Ectodermal cell (in vitro differentiated cells): ENCODE data around the gene MPPED1.

Experiments used
- H3K27ac ChIP-seq: 2 replicates; pipeline ENCODE4 v1.7.0; 2013; ENCODE audit warnings: mild to moderate bottlenecking, low read depth, low read length; ENCODE audit not compliant: insufficient read depth, poor library complexity, severe bottlenecking
- H3K27me3 ChIP-seq: 2 replicates; pipeline ENCODE4 v1.7.0; 2013; ENCODE audit warnings: mild to moderate bottlenecking, low read length; ENCODE audit not compliant: insufficient read depth, control insufficient read depth, poor library complexity, severe bottlenecking
- H3K36me3 ChIP-seq: one replicate; pipeline ENCODE4 v1.7.0; 2013; ENCODE audit warnings: low read length; ENCODE audit not compliant: control insufficient read depth, insufficient read depth
- H3K4me1 ChIP-seq: one replicate; pipeline ENCODE4 v1.7.0; 2013; ENCODE audit warnings: low read length; ENCODE audit not compliant: control insufficient read depth, insufficient read depth
- H3K4me3 ChIP-seq: 2 replicates; pipeline ENCODE4 v1.7.0; 2013; ENCODE audit warnings: low read depth, low read length, control low read depth; ENCODE audit not compliant: insufficient read depth
- H3K9me3 ChIP-seq: 2 replicates; pipeline ENCODE4 v1.7.0; 2013; ENCODE audit warnings: mild to moderate bottlenecking, low read length, moderate library complexity; ENCODE audit not compliant: control insufficient read depth
- WGBS, 2 experiments: methylation state at CpG; one replicate each; pipeline ENCODE4 v1.1.7; 2013; ENCODE audit warnings: missing lambda C conversion rate in 2 of 2; 5-methylcytosine and 5-hydroxymethylcytosine counted together

MPPED1 gene

GRCh38 chr22:43399338-43399979 lies 12.4 kb upstream of the MPPED1 start:
- WGBS, 2 experiments, result 92 to 94% methylated on average over 25 of the region's 25 CpGs
- Histone ChIP-seq H3K27ac (no peak overlapping the region), H3K36me3 (no peaks in the 10 kb centered on the region), H3K4me3 (no peak overlapping the region), H3K9me3 (no peaks in the 10 kb centered on the region), H3K27me3 (no peaks in the 10 kb centered on the region), H3K4me1 (no peaks in the 10 kb centered on the region)

GRCh38 chr22:43399980-43400358 lies 11.8 kb upstream of the MPPED1 start:
- H3K4me1 ChIP-seq, result no peaks in the 10 kb centered on the region
- no peak overlapping the region for H3K27ac ChIP-seq
- H3K36me3 ChIP-seq, result no peaks in the 10 kb centered on the region
- WGBS, 2 experiments, result 94% methylated on average over 6 of the region's 6 CpGs
- H3K4me3 ChIP-seq, result no peak overlapping the region
- no peaks in the 10 kb centered on the region for H3K27me3 ChIP-seq
- no peaks in the 10 kb centered on the region for H3K9me3 ChIP-seq

- no peaks in the 10 kb centered on the region for H3K36me3 ChIP-seq
- H3K27ac ChIP-seq, result no peak overlapping the region
- no peak overlapping the region for H3K4me3 ChIP-seq
- H3K9me3 ChIP-seq, result no peaks in the 10 kb centered on the region
- WGBS, 2 experiments, result 82 to 84% methylated on average over 14 of the region's 14 CpGs
- H3K27me3 ChIP-seq, result no peaks in the 10 kb centered on the region
- H3K4me1 ChIP-seq, result no peaks in the 10 kb centered on the region
Measured at GRCh38 chr22:43400449-43400848, 11.4 kb upstream of the MPPED1 start.

- H3K27ac ChIP-seq, result no peak overlapping the region
- no peaks in the 10 kb centered on the region for H3K4me1 ChIP-seq
- H3K27me3 ChIP-seq, result no peaks in the 10 kb centered on the region
- no peak overlapping the region for H3K4me3 ChIP-seq
- WGBS, 2 experiments, result 92 to 93% methylated on average over 5 of the region's 5 CpGs
- H3K36me3 ChIP-seq, result no peaks in the 10 kb centered on the region
- no peaks in the 10 kb centered on the region for H3K9me3 ChIP-seq
Measured at GRCh38 chr22:43401233-43401632, 10.6 kb upstream of the MPPED1 start.

- Histone ChIP-seq H3K36me3 (no peaks in the 10 kb centered on the region), H3K27ac (no peak overlapping the region), H3K4me1 (no peaks in the 10 kb centered on the region), H3K9me3 (no peaks in the 10 kb centered on the region), H3K4me3 (no peak overlapping the region), H3K27me3 (no peaks in the 10 kb centered on the region)
- 92 to 96% methylated on average over 3 of the region's 3 CpGs for WGBS, 2 experiments
Measured at GRCh38 chr22:43401661-43402060, 10.2 kb upstream of the MPPED1 start.

DNA sequence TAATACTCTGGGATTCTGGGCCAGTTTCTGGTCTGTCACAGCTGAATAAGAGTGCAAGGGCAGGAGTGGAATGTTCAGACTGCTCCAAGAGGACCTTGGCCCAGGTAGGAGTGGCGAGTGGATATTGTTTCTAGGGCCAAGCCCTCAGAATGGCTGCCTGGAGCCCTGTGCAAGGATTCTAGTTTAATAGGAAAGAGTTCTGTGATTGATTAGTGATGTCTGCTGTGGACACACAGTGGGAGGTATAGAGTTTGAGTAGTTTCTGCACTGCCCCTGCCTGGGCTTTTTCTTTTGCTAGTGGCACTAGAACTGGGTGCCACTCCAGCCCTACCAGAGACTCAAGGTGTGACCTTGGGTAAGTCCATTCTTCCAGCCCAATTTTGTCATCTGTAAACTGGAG lies 9.7 kb upstream of the MPPED1 start:
- 92 to 94% methylated on average over 1 of the region's 1 CpG for WGBS, 2 experiments
- Histone ChIP-seq H3K4me1 (no peaks in the 10 kb centered on the region), H3K27ac (no peak overlapping the region), H3K4me3 (no peak overlapping the region), H3K36me3 (no peaks in the 10 kb centered on the region), H3K9me3 (no peaks in the 10 kb centered on the region), H3K27me3 (no peaks in the 10 kb centered on the region)

- Histone ChIP-seq H3K36me3 (no peaks in the 10 kb centered on the region), H3K9me3 (no peaks in the 10 kb centered on the region), H3K27me3 (peaks cover 10% of the 10 kb centered on the region), H3K4me3 (no peak overlapping the region), H3K4me1 (no peaks in the 10 kb centered on the region), H3K27ac (no peak overlapping the region)
- 89 to 90% methylated on average over 15 of the region's 15 CpGs for WGBS, 2 experiments
Measured at GRCh38 chr22:43404673-43405385, 7.0 kb upstream of the MPPED1 start.

DNA sequence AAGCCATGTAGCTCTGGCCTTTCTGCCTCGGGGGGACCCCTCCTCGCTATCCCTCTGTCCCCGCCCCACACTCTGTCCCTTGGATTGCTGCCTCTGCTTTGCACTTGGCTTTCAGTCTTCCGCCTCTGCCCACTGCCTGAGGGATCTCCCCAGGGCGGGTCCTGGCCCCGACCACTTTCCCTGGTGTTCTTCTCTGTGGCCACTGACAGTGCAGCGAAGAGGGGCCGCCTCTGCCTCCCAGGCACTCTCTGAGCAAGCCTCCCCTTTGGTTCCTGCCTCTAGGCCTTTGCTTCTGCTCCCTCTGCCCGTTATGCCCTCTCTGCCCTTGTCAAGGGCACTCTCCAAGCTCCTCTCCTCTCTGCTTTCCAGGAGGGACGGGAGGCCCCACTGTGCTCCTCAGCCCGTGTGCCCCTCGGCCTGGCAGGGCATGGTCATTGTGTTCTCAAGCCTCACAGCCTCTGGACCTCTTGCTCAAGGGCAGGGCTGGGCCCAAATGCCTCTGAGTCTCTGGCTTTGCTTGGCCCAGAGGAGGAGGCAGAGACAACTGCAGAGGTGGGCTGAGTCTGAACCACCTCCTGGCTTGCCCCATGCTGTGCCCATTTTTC lies 5.5 kb upstream of the MPPED1 start:
- WGBS, 2 experiments, result 87 to 89% methylated on average over 12 of the region's 12 CpGs
- Histone ChIP-seq H3K4me3 (no peak overlapping the region), H3K4me1 (no peaks in the 10 kb centered on the region), H3K27ac (no peak overlapping the region), H3K27me3 (peaks cover 25% of the 10 kb centered on the region), H3K36me3 (no peaks in the 10 kb centered on the region), H3K9me3 (no peaks in the 10 kb centered on the region)

- WGBS, 2 experiments, result 80 to 84% methylated on average over 4 of the region's 4 CpGs
- H3K27ac ChIP-seq, result no peak overlapping the region
- H3K4me1 ChIP-seq, result peaks cover 4% of the 10 kb centered on the region
Measured at GRCh38 chr22:43407591-43407990, 4.2 kb upstream of the MPPED1 start.

DNA sequence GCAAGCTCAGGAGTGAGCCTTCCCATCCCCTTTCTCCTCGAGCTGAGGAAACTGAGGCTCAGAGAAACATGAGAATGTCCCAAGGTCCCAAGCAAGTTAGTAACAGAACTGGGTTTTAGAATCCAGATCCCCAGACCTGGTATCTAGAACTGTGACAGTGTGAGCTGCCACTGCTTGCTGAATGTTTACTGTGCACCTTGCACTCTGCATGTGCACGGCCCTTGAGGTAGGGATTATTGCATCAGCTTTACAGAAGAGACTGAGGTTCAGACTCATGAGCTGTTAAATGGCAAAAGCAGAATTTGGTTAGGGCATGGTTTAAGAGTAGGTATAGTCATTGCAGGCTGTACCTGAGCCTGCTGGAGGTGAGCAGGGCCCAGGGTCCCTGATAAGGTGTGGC lies 3.8 kb upstream of the MPPED1 start:
- WGBS, 2 experiments, result 91 to 96% methylated on average over 2 of the region's 2 CpGs
- Histone ChIP-seq H3K4me3 (no peak overlapping the region), H3K4me1 (peaks cover 8% of the 10 kb centered on the region), H3K27me3 (peaks cover 38% of the 10 kb centered on the region), H3K27ac (no peak overlapping the region), H3K36me3 (no peaks in the 10 kb centered on the region), H3K9me3 (no peaks in the 10 kb centered on the region)

More at GRCh38 chr22:43407591-43407990, 4.2 kb upstream of the MPPED1 start:
- Histone ChIP-seq H3K36me3 (no peaks in the 10 kb centered on the region), H3K9me3 (no peaks in the 10 kb centered on the region), H3K27me3 (peaks cover 34% of the 10 kb centered on the region), H3K4me3 (no peak overlapping the region)
